GM19372 (cell line): ENCODE data around the gene CCBE1.

Experiments
- ATAC-seq: cut with Tn5 transposase; IDR thresholded peaks from one replicate; pipeline ENCODE4 v1.9.1; 2021; ENCODE audit warnings: mild to moderate bottlenecking, low read depth, moderate library complexity; ENCODE audit not compliant: unreplicated experiment

The CCBE1 gene

DNA sequence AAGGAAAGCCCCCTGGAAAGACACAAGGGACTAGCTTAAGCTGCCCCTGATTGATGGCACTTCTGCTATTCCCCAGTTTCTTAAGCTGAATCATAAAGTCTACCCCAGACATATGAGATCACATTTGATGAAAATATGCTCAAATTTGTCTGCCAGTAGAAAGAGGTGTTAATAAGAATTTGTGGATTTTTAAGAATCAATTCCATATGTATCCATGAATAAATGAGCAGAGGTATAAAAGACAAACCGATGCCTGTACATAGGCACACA, 119.9 kb downstream of the CCBE1 start:
- ATAC-seq = no peak

DNA sequence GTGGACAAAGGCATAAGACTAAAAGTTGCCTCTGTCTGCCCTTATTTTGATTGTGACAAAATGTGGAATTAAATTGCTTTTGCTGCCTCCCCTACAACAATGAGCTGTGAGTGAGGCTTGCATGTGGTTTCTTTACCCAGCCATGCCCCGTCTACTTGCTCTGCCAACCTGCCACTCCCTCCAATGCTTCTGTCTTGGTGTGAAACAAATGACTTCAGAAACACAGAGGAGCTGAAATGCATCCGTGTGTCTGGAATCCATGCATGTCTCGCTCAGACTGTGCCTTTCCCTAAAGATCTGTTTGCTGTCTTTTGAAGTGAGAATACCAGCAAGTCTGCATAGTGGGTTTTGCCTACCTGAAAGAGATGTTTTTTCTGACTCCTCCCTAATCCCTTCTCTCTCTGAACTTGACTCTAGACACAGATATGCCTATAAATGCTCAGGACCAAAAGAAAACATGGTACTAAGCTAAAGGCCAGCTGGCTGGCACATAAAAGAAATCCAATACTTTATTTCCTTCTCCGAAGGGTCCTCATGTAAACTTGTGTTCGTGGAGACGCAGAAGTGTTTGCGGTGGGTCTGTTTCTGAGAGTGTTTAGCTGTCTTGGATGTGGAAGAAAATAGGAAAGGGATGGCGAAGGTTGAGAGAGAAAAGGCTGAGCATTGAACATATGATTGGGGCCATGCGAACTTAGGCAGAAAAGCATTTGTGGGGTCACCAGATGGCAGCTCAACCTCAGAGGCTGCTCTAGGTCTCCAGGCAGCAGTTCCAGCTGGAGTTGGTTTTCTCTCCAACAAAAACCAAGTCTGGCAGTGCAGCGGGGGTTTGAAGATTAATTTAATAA, 120.5 kb downstream of the CCBE1 start:
- no peak for ATAC-seq

DNA sequence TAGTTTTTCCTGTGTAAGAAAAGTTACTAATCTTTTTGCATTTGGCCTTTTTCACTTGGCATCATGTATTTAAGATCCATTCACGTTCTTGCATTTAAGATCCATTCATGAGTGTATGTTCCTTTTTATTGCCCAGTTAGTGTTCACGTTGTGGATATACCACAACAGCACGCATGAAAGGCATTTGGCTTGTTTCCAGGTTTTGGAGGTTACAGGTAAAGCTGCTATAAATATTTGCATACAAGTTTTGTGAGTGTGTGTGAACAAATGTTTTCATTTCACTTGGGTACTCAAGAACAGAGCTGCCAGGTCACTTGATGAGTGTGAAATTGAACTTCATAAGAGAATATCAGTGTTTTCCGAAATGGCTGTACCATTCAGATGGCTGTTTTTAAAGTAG, 121.2 kb downstream of the CCBE1 start:
- no peak for ATAC-seq

DNA sequence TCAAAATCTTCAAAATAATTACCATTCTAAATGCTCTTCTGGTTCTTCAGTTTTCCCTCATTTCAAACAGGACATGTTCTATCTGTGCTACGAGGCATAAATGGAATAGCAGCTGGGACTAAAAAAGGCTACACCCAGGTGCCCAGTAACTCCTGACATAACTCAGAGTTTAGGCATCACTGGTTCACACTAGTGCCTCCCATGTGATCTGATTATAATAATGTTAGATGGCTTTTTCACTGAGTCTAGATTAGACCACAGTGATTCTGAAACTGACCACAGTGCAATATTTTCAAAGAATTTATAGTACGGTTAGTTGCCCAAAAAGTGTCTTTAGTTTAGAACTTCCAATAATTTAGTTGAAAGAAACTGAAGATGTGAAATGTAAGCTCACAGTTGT, 123.3 kb downstream of the CCBE1 start:
- ATAC-seq = no peak

DNA sequence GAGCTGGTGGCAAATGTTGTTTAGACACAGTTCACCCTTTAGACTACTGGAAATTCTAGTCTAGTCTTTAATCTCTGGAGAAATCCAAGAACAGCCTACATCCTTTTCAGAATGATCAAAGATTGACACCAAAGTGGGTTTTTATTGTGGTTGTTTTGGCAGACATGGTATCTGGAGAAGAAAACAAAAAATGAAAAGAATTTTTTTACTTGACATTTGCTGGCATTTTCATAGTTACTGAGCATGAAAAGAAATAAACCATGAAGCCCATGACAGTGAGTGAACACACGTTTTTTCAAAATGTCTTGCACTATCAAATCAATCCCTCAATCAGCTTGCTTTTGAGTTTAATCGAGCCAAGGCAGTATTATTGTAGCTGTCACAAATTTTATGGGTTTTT, 125.3 kb downstream of the CCBE1 start:
- ATAC-seq = no peak

DNA sequence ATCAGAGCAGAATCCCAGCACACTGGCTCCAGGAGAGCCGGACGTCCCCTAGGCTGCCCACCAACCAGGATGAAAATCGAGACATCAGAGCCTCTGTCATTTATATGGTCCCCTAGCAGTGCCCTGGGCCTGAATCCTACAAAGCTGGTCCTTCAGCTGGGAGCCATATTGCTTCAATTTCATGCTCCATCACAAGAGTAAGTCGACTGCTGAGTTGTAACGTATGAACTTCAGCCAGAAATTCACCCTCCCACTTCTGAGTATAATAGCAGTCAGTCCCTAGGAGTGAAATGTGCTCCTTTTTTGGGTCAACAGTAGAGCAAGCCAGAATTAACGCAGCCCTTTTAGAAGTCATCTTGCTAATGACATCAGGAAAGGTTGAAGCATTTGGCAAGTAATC, 126.4 kb downstream of the CCBE1 start:
- no peak for ATAC-seq

DNA sequence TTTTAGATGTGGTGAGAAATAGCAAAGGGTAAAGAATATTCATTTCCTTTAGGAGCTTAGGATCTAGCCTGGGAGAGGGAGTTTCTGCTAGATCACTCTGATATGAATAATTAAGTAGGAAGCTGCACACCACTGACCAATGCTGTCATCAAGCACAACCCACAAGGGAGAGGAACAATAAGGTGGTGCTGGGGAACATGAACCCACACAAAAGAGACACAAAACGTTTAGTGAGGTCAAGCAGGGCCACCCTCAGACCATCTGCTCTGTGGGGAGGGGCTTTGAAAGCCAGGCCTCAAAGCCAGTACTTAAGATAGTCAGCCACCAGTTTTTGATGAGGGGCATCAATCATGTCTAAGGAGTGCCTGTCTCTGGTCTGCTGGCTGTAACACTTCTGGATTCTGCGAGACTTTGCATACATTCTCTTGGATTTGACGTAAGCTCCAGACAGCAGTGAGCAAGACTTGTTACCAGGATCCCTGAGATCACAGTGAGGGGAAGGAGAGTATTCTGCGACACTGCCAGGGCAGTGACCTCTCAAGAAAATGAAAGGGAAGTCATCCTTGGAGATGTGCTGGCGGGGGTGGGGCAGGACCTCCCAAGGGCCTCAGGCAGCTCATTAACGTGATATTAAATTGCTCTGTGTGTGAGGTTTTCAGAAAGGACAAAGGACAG, 127.0 kb downstream of the CCBE1 start:
- no peak for ATAC-seq

DNA sequence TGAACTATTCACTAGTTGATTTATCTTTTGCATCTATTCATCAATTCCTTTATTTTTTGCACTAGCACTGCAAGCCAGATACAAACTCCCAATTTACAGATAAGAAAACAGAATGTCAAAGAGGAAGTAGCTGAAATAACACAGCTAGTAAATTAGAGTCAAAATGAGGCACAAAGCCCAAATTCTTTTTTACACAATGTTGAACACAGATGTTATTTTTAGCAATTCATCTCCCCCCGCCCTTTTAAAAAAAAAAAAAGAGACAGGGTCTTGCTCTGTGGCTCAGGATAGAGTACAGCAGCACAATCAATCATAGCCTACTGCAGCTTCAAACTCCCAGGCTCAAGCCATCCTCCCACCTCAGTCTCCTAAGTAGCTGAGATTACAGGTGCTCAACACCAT, 127.8 kb downstream of the CCBE1 start:
- ATAC-seq = no peak

DNA sequence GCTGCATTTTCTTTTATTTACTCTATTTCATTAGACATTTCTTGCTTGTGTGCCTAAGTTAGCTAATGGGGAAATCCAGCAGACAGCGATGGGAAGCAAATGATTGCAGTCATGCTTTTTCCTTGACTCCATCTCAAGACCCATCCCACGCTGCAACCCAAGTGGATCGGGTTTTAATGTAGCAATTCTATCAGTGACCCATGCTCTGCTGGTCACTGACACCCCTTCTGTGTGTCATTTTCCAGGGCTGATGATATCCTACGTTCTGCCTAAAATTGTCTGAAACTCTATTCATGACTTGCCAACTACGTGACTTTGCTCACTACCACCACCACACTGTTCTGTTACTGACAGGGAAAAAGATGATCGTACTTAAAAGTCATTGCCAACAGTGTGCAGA, 129.8 kb downstream of the CCBE1 start:
- ATAC-seq = no peak

DNA sequence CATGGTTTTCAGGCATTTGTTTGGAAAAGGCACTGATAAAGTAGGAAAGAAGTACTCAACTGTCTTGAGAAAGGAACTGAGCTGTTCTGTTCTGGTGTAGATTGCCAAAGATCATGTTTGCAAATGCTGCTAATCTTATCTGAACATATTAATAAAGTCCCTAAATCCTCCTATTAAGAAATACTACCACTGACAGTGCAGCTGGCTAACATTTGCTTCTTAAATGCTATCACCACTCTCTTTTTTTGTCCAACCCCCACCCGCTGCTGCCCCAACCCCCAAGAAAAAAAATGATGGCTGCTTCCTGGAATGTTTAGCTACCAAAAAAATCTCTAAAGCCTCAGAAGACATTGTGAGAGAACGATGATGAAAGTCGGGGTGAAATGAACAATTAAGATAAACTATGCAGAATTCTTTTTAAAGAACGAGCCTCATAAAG, 130.7 kb downstream of the CCBE1 start:
- ATAC-seq = no peak

DNA sequence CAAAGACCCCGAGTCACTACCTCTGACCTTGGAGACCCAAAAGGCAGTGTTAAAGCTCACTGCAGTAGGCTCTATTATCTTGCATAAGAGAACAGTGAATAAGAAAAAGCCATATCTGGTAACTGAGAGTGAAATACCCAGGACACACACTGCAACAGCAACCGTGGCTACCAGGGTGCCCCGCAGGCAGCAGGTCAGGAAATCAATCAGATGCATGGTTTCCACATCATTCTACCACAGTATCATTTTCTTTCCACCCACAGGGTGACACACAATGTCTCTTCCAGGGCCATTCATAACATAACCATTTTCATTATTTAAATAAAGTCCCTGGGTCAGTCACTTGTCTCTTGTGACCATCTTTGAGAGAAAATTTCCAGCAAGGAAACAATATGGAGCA, 131.3 kb downstream of the CCBE1 start:
- no peak for ATAC-seq

DNA sequence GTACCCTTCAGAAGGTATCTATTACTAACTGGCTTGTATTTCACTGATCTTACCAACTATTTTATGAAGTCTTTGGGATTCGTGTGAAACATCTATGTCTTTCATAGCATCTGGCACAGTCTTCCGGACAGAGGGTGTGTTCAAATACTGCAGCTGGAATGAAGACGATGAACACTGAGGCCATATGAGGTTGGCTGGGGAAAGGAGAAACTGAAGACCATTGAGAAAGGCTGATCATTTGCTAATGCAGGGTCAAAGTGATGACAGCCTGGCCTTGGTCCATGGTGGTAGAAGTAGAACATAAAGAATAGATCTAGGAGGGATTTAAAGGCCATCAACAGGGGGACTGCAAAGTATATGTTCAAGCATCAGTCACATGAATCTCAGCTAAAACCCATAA, 132.7 kb downstream of the CCBE1 start:
- ATAC-seq = no peak

DNA sequence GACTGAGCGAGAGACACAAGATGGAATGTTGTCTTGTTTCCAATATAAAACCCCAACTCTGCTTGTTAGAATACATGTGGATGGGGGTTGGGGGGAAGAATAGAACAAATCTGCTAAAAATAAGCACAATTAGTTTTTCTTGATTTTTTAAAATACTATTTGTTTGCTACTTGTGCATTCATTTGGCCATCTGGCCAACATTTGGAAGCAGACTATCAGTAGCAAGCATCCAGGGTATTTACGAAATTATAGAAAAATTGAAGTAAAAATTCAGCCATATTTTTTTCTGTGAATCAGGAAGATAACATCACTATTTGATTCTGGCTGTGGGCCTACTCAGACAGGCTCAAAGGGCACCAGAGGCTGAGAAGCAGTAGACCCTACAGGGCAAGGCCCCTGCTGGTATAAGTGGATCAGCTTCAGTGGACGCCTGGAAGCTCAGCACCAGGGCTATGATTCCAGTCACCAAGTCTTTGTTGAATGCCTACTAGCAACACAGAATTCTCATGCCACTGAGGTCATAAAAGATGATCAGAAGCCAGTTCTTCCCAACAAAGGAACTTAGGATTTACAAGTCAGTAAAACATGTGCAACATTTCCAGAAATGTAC, 133.9 kb downstream of the CCBE1 start:
- no peak for ATAC-seq

DNA sequence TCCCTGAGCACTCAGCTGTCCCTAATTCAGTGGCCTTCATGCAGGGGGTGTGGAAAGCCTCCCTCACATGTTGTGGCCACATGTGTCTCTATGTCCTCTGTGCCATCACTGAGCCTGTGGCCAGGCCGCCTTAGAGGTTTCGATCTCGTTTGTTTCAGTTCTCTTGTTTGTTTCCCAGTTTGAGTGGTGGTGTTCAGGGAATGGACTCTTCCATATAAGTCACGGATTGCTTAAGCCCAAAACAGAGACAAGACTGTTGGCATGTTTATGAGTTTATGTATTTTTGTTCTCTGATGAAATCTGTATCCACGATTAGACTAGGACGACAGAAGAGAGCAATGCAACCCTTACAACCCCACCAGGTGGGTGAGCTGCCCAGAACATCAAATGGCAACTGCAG, 134.5 kb downstream of the CCBE1 start:
- no peak for ATAC-seq

DNA sequence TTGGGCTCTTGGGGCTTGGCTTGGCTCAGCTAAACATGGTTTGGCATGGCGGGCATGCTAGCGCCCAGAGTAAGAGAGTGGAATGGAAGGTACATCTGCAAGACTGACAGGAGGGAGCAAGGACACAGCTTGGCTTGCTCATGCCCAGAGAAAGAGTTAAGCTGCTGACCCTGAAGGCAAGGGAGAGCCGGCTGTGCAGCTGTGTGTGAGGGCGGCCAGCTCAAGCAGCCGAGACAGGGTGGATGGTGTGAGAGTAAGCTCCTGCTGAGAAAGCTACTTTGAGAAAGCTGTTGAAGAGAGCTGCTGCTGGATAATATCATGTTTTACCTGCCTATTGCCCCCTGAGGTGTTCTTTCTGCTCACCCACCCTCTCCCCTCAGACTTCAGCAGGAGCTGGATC, 135.6 kb downstream of the CCBE1 start:
- no peak for ATAC-seq

DNA sequence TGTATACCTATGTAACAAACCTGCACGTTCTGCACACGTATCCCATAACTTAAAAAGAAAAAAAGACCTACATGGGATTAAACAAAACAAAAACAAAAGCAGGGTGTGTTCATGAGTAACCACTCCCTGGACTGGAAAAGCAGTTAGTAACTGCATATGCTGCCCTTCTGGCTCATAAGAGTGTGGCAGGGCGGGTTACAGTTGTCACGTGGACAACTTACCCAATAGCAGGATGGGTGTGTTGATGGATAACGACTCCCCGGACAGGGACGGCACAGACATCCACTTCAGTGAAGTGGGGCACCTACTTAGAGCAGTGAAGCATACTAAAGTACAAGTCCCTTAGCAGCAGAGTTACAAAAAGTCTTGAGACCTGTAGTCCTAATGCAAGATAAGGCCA, 136.7 kb downstream of the CCBE1 start:
- no peak for ATAC-seq

DNA sequence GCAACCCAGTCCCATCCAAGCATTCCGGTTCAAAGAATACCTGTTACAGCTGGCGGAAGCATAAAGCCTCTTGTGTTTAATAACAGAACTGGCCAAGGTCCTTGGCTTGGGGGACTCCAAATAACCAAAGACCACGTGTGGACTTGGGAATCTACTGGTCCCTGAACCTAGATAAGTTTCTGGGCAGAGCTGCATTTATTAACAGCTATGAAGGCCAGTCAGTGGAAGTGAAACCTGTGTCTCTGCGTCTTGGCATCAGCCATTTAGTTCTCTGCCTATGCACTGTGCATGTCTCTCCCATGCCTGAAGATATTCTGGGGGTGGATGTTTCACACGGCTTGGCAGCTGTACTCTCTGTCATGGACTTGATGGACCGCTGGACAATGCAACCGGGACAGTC, 137.7 kb downstream of the CCBE1 start:
- no peak for ATAC-seq

DNA sequence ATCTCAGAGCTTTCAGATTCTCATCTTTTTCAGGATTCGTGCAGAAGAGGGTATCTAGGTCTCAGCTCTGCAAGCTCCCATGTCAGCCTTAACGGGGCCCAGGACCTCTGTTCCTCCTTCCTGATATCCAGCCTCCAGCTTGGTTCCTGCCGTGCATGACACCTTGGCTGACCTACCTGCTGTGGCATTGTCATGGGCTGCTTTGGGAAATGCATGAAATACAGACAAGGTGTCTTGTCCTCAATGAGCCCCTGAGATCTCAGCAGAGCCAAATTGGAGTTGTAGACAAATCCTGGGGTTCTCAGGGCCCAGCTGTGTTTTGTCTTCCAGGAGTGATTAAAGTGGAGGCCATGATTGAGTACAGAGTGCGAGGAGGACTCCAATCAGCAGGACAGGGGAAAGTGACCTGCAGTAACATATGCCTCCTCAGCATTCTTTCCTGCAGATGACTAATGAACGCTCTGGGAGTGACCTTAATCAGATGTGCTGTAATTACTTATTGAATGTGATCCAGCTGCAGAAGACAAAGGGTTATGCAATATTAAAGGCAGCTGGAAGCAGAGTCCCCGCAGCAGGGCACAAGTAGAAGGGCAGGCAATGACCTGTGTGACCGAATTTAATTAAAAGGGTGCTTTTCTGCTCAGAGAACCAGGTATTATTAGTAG, 141.1 kb downstream of the CCBE1 start:
- ATAC-seq = no peak

DNA sequence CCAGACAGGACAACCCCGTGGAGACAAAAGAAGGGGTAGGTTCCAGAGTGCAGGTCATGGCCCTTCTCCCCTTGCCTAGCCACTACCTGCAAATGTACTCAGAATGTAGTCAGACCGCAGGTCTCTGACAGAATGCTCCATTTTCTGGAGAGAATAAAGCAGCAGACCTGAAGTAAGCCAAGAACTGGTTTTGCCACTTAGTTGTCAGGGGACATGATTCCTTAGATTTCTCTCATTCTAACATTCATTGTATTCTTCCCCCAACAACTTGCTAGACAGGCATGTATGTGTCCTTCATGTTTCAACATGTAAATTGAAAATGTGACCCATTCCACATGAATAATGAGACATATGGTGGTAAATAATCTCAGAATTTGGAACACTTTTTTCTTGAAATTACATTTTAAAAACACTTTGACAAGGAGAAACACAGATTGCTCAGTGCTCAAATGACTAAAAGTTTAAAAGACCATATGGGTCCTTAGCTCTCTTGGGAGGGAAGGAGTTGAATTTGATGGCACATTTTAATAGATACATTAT, 142.4 kb downstream of the CCBE1 start:
- ATAC-seq = no peak

DNA sequence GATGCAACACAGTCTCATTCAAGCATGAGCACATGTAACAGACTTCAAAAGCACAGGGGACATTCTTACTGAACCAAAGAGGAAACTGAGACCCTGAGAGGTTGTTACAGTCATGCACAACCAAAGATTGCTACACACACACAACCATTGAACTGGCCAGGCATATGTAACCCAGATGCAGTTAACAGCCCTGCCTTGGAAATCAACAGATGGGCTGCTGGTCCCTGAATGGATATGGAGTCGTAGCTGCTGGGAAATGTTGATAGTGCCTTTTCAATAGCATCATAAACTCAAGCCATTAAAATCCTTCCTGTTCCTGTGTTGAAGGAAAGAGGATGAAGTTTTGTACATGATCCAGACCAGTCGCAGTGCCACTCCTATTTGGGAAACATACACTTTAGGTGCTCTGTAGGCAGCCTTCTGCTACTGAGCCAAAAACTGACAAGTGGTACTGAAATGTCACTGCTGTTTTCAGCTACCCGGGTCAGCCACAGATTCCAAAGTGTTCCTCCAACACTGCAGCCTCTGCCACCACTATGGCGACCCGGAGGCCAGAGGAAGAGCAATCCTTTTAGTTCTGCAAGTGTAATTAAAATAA, 143.9 kb downstream of the CCBE1 start:
- no peak for ATAC-seq
